Stomach smooth muscle (tissue), 2 donors: ENCODE data around the gene SYT17.

Experiments
- H3K27ac ChIP-seq: one replicate; pipeline ENCODE4 v1.7.0; 2013; ENCODE audit warnings: mild to moderate bottlenecking, low read length, inconsistent platforms
- H3K27me3 ChIP-seq, 2 donors: one replicate each; pipeline ENCODE4 v1.7.0; 2013; ENCODE audit warnings: low read length in 2 of 2; ENCODE audit not compliant: insufficient read depth in 2 of 2, control insufficient read depth in 1 of 2
- H3K36me3 ChIP-seq, 2 donors: one replicate each; pipeline ENCODE4 v1.7.0; 2013; ENCODE audit warnings: low read length in 2 of 2; ENCODE audit not compliant: control insufficient read depth in 2 of 2, insufficient read depth in 2 of 2
- H3K4me1 ChIP-seq: one replicate; pipeline ENCODE4 v1.7.0; 2013; ENCODE audit warnings: low read length; ENCODE audit not compliant: control insufficient read depth, insufficient read depth
- H3K4me3 ChIP-seq, 2 donors: one replicate each; pipeline ENCODE4 v1.7.0; 2013; ENCODE audit warnings: low read length in 2 of 2
- H3K9ac ChIP-seq, 2 donors: one replicate each; pipeline ENCODE4 v1.7.0; 2013; ENCODE audit warnings: low read length in 2 of 2, mild to moderate bottlenecking in 1 of 2
- H3K9me3 ChIP-seq, 2 donors: one replicate each; pipeline ENCODE4 v1.7.0; 2013; ENCODE audit warnings: low read length in 2 of 2; ENCODE audit not compliant: control insufficient read depth in 2 of 2
- donor health status: healthy.
- donor health status: Pancreatic carcinoma.

SYT17 gene

DNA sequence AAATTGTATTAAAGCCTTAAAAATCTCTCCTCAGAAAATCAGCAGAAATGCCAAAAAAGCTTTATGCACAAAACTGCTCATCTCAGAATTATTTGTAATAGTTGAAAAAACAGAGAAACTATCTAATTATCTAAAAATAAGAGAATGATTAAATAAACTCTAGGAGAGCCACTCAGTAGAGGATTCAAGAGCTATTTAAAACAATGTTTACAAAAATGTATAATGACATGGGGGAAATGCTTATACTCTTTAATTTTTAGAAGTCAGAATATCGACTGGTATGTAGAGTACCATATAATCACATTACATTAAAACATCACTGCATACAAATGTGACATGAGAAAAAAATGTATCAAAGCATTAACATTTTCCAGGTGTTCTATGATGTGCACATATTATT lies 129.4 kb downstream of the SYT17 start:
- no peak overlapping the region for H3K4me3 ChIP-seq

GRCh38 chr16:19299565-19299964 lies 131.5 kb downstream of the SYT17 start:
- Histone ChIP-seq H3K4me3 (no peak overlapping the region), H3K4me1 (no peaks in the 10 kb centered on the region), H3K9ac (no peak overlapping the region), H3K27ac (no peak overlapping the region), H3K36me3 (no peaks in the 10 kb centered on the region), H3K27me3 (no peaks in the 10 kb centered on the region), H3K9me3 (no peaks in the 10 kb centered on the region)

More for the DNA sequence above, 129.4 kb downstream of the SYT17 start:
- no peaks in the 10 kb centered on the region for H3K36me3 ChIP-seq
- no peaks in the 10 kb centered on the region for H3K27me3 ChIP-seq
- H3K4me1 ChIP-seq, result no peaks in the 10 kb centered on the region
- H3K9me3 ChIP-seq, result no peaks in the 10 kb centered on the region
- H3K9ac ChIP-seq, result no peak overlapping the region
- H3K27ac ChIP-seq, result no peak overlapping the region

DNA sequence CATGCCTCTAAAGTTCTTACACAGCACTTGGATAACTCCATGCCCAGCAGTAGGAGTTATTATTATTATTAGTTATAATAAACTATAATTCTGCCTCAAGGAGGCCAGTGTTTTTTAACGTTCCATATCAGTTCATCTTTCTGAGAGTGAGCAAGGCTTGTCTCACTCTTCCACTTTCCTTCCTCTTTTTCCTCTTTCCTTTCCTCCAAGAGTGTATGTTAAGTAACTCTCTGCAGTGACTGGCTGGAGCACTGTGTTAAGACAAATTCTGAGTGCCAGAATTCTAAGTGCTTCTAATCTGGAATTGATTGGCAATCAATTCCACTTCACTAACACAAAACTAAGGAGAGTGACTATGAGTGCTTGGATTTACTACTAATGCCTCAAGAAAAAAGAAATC lies 133.9 kb downstream of the SYT17 start:
- Histone ChIP-seq H3K9ac (no peak overlapping the region), H3K4me3 (no peak overlapping the region), H3K9me3 (no peaks in the 10 kb centered on the region), H3K36me3 (no peaks in the 10 kb centered on the region), H3K4me1 (no peaks in the 10 kb centered on the region), H3K27me3 (no peaks in the 10 kb centered on the region), H3K27ac (no peak overlapping the region)

DNA sequence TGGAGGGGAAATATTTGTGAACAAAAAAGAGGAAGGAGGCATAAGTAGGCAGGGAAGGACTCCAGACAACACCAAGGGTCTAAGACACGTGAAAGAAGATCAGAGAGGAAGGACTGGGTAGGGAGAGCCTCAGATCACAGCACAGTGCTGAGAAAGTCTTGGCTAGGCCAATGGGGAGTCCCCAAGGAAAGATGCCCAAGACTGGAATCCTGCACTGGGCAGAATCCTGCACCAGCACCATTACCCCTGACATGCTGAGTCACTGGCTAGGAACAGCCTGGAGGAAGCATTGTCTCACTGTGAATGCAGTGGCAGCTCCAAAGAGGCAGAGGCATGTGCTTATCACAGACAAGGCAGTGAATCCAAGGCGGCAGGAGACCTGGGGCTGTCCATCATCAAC lies 136.7 kb downstream of the SYT17 start:
- Histone ChIP-seq H3K4me3 (no peak overlapping the region), H3K36me3 (no peaks in the 10 kb centered on the region), H3K27ac (no peak overlapping the region), H3K4me1 (no peaks in the 10 kb centered on the region), H3K27me3 (no peaks in the 10 kb centered on the region), H3K9me3 (no peaks in the 10 kb centered on the region), H3K9ac (no peak overlapping the region)

DNA sequence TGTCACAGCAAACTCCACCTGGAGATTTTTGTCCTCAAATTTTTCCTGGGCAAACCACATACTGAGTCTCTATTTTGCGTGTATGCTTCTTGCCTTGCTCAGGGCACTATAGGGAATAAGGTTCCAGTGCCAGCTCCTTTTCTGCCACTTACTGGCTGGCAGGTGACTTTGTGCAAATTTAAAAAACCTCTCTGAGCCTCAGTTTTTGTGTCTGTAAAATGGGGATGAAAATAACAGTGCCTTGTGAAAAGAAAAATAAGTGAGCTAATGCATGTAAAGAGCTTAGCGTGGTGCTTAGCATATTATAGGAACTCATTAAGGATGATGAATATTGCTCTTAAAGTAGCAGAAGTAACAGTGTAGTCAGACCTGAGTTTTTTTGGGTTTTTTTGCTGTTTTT lies 137.4 kb downstream of the SYT17 start:
- Histone ChIP-seq H3K36me3 (no peaks in the 10 kb centered on the region), H3K4me1 (no peaks in the 10 kb centered on the region), H3K27ac (no peak overlapping the region), H3K9ac (no peak overlapping the region), H3K27me3 (no peaks in the 10 kb centered on the region), H3K9me3 (no peaks in the 10 kb centered on the region), H3K4me3 (no peak overlapping the region)

DNA sequence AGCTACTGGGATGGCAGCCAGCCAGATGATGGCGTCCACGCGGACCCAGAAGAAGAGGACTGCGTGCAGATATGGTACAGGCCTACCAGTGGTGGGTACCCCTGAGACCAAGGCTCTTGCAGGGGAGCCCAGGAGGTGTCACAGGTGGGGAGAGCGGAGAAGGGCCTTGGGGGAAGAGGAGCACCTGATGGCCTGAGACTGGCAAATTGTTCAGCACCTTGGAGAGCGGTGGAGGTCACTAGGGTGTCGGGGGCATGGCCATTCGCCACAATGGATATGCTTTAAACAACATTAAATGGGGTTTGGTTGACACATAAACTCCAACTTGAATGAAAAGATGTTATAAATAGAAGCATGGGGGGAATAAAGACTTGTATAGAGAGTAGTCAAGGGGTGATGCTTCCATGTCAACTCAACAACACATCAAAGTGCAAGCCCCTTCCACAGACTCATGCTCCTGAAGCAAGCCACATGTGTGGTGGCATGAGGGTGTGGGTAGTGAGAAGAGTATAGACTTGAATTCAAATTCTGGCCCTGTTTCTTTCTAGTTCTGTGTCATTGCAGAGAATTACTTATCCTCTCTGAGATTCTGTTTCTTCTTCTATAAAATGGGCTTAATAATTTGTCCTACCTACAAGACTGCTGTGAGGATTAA lies 139.7 kb downstream of the SYT17 start:
- Histone ChIP-seq H3K9ac (no peak overlapping the region), H3K27ac (no peak overlapping the region), H3K4me1 (no peaks in the 10 kb centered on the region), H3K9me3 (no peaks in the 10 kb centered on the region), H3K27me3 (no peaks in the 10 kb centered on the region), H3K36me3 (no peaks in the 10 kb centered on the region), H3K4me3 (no peak overlapping the region)

DNA sequence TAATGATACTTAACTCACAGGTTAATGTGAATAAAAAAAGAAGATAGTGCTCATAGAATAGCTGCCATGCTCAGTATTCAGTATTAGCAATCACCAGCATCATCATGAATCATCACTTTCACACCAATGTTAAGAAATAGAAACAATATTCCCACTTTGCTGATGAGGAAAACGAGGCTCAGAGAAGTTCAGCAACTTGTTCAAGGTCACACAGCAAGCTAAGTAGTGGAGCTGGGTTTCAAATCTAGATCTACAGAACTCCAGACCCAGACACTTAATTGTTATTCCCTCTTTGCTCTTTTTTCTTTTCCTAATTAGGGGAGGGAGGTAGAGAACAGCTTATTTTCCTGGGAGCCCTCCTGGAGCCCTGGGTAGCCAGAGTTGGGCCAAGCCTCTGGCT lies 140.4 kb downstream of the SYT17 start:
- Histone ChIP-seq H3K9me3 (no peaks in the 10 kb centered on the region), H3K4me3 (no peak overlapping the region), H3K27ac (no peak overlapping the region), H3K9ac (no peak overlapping the region), H3K27me3 (no peaks in the 10 kb centered on the region), H3K36me3 (no peaks in the 10 kb centered on the region), H3K4me1 (no peaks in the 10 kb centered on the region)

GRCh38 chr16:19309178-19309577 lies 141.1 kb downstream of the SYT17 start:
- Histone ChIP-seq H3K9me3 (no peaks in the 10 kb centered on the region), H3K27ac (no peak overlapping the region), H3K36me3 (no peaks in the 10 kb centered on the region), H3K27me3 (no peaks in the 10 kb centered on the region), H3K4me3 (no peak overlapping the region), H3K4me1 (no peaks in the 10 kb centered on the region), H3K9ac (no peak overlapping the region)

- no peaks in the 10 kb centered on the region for H3K36me3 ChIP-seq
- H3K4me1 ChIP-seq, result no peaks in the 10 kb centered on the region
- no peaks in the 10 kb centered on the region for H3K9me3 ChIP-seq
- H3K27me3 ChIP-seq, result no peaks in the 10 kb centered on the region
- H3K9ac ChIP-seq, result no peak overlapping the region
- no peak overlapping the region for H3K27ac ChIP-seq
- no peak overlapping the region for H3K4me3 ChIP-seq
These were observed 146.8 kb downstream of the SYT17 start for GRCh38 chr16:19314718-19315425.

GRCh38 chr16:19315889-19316433 lies 147.9 kb downstream of the SYT17 start:
- Histone ChIP-seq H3K27me3 (no peaks in the 10 kb centered on the region), H3K27ac (no peak overlapping the region)

GRCh38 chr16:19316846-19317245 lies 148.8 kb downstream of the SYT17 start:
- Histone ChIP-seq H3K9ac (no peak overlapping the region), H3K9me3 (peaks cover 0 to 1% of the 10 kb centered on the region in 2 donors), H3K4me3 (no peak overlapping the region), H3K27me3 (no peaks in the 10 kb centered on the region), H3K27ac (no peak overlapping the region), H3K36me3 (no peaks in the 10 kb centered on the region), H3K4me1 (no peaks in the 10 kb centered on the region)

More at GRCh38 chr16:19315889-19316433, 147.9 kb downstream of the SYT17 start:
- no peaks in the 10 kb centered on the region for H3K9me3 ChIP-seq
- no peaks in the 10 kb centered on the region for H3K4me1 ChIP-seq
- no peak overlapping the region for H3K4me3 ChIP-seq
- no peaks in the 10 kb centered on the region for H3K36me3 ChIP-seq
- no peak overlapping the region for H3K9ac ChIP-seq
